ENCODE results near the gene BTAF1.
"Not testable (repeated sequence)": the region's sequence is repeated elsewhere in the genome, so short reads cannot be mapped to it uniquely, and the experiment has no call there.

The BTAF1 gene

GRCh38 chr10:91923371-91924211 is at the start of gene BTAF1:
TSS of gene BTAF1 (plus strand) at chr10:91923770. CDS start at chr10:91924077, 307 bp downstream.
- DNase-seq = no peak

- no peak for DNase-seq
Measured at GRCh38 chr10:91875156-91875555, 48.4 kb upstream of the BTAF1 start.

GRCh38 chr10:91875779-91876178 is 47.8 kb upstream of the BTAF1 start:
- DNase-seq = no peak

- no peak for DNase-seq
Measured at GRCh38 chr10:91879515-91880170, 43.9 kb upstream of the BTAF1 start.

- DNase-seq = no peak
Measured at GRCh38 chr10:91880310-91880709, 43.3 kb upstream of the BTAF1 start.

- DNase-seq = no peak
Measured at GRCh38 chr10:91883549-91884444, 39.8 kb upstream of the BTAF1 start.

- DNase-seq = no peak
Measured at GRCh38 chr10:91884536-91884935, 39.0 kb upstream of the BTAF1 start.

GRCh38 chr10:91885362-91886079 is 38.0 kb upstream of the BTAF1 start:
- DNase-seq = no peak

- no peak for DNase-seq
Measured at GRCh38 chr10:91886954-91887271, 36.7 kb upstream of the BTAF1 start.

- no peak for DNase-seq
Measured at GRCh38 chr10:91887272-91888076, 36.1 kb upstream of the BTAF1 start.

- no peak for DNase-seq
Measured at GRCh38 chr10:91891125-91892001, 32.2 kb upstream of the BTAF1 start.

- DNase-seq = no peak
Measured at GRCh38 chr10:91893051-91893450, 30.5 kb upstream of the BTAF1 start.

GRCh38 chr10:91894261-91894685 is 29.3 kb upstream of the BTAF1 start:
- not testable (repeated sequence) for DNase-seq

- no peak for DNase-seq
Measured at GRCh38 chr10:91896212-91896756, 27.3 kb upstream of the BTAF1 start.

GRCh38 chr10:91897421-91897820 is 26.1 kb upstream of the BTAF1 start:
- no peak for DNase-seq

GRCh38 chr10:91901784-91902677 is 21.5 kb upstream of the BTAF1 start:
- no peak for DNase-seq

GRCh38 chr10:91907033-91907594 is 16.5 kb upstream of the BTAF1 start:
- DNase-seq = no peak

- no peak for DNase-seq
Measured at GRCh38 chr10:91907914-91908336, 15.6 kb upstream of the BTAF1 start.

Measured in NCI-H187 treated with DMSO at 0.1 percent for 48 hours (cell line).